Activated CD4-positive, alpha-beta T cell treated with anti-CD3 and anti-CD28 coated beads for 1 hour (primary cell): ENCODE data around the gene THBS3.
A peak's percentile ranks its signal among the peaks of the same experiment; 100 is the strongest.

Experiments used
- DNase-seq: peaks from one replicate; pipeline ENCODE4 v3.0.0-alpha.2; 2020

The THBS3 gene

DNA sequence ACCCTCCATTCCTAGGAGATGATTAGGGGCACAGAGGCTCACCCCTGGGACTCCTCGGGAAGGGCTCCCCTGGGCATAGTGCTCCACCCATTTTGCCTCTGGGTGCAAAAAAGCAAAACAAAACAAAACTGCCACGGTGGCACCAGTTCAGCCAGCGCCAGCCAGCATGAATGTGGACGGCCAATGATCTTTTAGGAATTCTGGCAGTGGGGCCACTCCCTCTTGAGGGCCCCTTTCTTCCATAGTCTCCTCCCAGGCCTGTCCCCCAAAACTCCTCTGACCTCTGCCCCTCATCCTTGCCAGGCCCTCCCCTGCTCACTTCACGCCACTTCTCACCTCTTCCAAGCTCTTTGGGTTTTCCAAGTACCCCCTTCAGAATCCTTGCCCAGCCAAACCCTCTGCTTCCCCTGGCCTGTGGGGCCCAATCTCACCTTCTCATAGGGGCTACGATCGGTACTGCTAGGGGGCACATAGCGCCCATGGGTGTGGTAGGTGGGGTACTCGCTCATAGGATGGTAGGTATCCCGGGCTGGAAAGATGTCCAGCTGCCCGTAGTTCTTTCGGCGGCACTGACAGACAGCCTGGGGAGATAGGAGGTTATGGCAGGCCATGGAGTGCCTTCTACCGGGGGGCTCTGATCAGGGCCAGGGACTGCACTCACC is 20.8 kb downstream of the THBS3 start:
- no peak for DNase-seq

DNA sequence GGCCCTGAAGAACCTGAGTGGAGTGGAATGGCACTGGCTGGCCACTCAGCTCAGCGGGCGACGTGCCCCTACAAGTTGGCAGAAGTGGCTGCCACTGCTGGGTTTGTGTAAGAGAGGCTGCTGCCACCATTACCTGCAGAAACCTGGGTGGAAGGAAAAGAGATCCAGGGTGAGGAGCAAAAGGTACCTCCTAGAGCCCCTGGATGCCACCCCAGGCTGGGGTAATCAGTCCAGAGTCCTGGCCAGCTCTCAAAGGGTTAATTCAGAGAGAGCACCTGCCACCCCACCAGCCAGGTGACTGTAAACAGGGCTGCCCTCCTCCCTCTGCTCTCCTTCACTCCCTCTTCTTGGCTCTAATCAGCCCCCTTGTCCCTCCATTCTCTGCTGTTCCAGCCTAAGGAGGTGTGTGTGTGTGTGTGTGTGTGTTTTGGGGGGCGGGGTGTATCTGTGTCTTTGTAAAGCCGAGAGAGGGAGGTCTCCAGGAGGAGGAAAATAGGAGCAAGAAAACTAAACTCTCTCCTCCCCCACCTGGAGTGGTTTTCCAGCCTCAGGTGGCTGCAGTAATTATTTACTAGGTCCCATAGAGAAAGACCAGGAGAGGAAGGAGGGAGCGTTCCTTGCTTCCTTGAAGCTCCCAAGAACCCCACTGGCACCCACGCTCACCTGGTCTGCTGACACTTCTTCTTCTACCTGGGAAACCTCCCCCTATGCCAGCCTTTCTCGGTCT is 21.5 kb downstream of the THBS3 start:
- no peak for DNase-seq

DNA sequence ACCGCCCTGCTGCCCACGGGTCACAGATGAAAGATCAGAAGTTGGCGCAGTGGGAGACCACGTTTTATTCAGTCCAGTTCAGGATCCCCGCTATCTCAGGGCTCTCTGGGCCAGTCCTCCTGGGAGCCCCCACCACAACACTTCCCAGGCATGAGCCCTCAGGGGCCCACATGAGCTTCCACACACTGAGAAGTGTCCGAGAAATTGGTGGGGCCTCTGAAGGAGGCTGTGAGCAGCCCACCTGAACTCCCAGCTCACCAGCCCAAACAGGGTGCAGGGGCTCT is 22.0 kb downstream of the THBS3 start:
- no peak for DNase-seq

DNA sequence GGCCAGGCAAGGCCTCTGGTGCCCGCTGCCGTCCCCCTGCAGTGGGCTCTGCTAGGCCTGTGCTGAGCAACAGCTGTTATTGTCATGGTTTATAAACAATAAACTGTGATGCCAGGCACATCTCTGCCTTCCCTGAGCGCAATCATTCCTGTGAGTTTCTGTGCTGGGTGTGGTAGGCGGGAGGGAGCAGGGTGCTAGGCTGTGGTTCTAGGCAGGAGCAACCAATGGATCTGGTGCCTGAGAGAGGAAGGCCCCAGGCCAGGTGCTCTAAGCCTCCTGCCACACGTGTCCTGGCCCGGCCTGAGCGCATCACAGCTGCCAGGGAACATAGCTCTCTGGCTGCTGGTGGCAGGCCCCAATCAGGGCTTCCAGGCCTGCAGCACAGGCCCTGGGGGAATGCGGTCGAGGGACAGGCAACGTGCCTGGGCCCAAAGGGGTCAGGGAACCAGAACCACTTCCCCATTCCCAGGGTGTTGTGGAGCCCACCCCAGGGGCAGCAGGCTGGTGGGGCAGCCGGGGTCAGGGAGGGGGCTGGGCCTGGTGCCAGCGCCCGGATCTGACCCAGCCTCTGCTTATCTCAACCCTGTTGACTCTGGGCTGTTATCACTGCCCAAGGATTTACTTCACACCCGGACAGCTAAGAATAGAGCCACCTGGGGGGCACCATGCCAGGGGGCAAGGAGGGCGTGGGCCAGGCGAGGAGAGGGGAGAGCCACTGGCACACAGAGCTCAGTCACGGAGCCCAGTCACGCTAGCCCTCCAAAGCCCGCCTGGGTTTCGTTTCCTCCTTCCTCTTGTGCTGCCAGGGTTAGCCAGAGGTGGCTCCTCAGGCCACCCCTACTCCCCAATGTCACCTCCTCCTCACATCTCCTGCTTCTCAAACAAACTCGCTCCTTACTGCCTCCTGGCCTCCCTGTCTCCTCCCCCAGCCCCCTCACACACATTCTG is 22.6 kb downstream of the THBS3 start:
- no peak for DNase-seq

DNA sequence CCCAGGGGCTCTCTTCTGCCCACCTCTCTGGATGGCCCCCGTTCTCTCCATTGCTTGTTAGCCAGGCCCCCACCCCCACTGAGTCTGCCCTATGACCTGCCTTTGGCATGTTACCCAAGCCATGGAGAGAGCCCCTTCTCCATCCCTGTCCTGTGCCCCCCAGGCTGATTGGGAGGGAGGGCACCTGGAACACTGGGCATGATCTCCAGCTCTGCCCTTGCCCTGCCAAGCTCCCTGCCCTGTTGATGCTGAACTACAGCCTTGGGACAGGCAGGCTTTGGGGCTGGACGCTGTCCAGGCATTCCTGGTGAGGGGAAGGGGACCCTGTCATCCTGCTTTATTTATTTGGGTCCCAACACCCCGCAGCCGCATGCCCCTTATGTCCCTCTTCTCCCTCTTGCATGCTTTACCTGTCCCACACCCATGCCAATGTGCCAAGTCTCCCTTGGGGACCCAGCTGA is 23.3 kb downstream of the THBS3 start:
- DNase-seq: no peak

DNA sequence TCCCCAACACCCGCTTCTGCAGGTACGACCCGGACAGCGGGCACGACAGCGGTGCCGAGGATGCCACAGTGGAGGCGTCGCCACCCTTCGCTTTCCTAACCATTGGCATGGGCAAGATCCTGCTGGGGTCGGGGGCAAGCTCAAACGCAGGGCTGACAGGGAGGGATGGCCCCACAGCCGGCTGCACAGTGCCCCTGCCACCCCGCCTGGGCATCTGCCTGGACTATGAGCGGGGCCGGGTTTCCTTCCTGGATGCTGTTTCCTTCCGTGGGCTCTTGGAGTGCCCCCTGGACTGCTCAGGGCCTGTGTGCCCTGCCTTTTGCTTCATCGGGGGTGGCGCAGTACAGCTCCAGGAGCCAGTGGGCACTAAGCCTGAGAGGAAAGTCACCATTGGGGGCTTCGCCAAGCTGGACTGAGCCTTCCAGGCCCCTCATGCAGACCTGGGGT is 23.9 kb downstream of the THBS3 start:
- no peak for DNase-seq

DNA sequence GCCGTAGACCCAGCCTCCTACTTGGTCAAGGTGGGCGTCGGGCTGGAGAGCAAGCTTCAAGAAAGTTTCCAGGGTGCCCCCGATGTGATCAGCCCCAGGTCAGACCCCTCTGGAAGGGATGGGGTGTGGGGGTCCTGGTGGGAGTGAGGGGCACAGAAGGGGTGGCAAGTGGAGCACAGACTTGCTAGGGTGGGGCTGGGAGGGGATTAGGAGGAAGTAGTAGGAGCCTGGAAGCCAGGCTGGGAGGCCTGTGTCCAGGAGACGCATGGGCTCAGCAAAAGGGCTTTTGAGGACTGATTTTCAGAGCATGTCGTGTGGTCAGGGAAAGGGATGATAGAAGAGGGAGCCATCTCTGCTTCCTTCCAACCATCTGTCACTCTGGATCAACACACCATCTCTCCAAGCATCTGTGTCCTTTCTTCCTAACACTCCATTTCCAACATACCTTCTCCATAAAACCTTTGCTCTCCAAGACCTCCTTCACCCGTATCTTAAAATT is 25.6 kb downstream of the THBS3 start:
- DNase-seq: no peak

DNA sequence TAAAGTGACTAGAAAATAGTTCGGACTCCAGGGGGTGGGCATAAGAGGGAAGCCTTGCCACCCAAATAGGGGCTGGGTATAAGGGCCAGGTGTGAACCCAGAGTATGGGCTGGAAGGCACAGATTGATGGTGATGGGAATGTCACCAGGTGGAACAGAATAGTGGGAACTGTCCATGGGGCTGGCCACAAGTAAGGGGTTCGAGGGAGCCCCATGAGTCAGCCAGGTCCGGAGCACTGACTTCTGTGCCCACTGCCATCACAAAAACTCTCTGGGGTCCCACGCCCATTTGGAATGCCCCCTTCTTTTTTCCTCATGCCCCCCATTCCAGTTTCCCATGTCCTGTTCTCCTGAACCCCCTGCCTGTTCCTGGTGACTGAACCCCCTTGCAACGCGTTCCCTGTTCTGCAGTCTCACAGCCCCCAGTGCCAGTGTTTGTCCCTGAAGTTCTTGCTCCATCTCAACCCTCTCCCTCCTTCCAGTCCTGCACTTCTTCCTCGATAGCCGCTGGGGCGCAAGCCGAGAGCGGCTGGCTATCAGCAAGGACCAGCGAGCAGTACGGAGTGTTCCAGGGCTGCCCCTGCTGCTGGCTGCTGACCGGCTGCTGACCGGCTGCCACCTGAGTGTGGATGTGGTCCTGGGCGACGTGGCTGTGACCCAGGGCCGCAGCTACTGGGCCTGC is 26.2 kb downstream of the THBS3 start:
- DNase-seq: no peak

DNA sequence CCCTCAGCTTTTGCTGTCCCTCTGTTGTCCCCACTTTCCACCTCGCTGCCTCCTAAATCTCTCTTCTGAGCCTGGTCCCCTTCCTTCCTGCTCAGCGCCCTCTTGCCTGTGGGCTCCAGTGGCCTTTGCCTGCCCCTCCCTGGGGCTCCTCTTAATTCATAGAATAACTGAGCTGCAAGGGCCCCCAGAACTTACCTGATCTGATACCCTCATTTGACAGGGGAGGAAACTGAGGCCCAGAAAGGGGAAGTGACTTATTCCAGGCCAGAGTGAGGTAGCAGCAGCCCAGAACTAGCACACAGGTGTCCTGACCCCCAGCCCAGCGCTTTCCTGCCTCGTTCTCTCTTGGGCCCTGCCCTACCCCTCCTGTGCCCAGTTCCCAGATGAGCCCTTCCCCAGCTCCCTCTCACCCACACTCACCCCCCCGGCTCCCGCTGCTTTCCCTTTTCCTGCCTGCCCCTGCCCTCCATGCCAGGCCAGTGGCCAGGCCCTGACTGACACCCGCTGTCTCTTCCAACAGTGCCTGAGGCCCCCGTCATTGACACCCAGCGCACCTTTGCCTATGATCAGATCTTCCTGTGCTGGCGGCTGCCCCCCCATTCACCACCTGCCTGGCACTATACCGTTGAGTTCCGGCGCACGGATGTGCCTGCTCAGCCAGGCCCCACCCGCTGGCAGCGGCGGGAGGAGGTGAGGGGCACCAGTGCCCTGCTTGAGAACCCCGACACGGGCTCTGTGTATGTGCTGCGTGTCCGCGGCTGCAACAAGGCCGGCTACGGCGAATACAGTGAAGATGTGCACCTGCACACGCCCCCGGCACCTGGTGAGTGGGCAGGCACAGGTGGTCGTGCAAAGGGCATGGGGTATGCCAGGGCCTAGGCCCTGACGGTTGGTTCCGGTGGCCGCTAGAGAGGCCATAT is 28.3 kb downstream of the THBS3 start:
- no peak for DNase-seq

DNA sequence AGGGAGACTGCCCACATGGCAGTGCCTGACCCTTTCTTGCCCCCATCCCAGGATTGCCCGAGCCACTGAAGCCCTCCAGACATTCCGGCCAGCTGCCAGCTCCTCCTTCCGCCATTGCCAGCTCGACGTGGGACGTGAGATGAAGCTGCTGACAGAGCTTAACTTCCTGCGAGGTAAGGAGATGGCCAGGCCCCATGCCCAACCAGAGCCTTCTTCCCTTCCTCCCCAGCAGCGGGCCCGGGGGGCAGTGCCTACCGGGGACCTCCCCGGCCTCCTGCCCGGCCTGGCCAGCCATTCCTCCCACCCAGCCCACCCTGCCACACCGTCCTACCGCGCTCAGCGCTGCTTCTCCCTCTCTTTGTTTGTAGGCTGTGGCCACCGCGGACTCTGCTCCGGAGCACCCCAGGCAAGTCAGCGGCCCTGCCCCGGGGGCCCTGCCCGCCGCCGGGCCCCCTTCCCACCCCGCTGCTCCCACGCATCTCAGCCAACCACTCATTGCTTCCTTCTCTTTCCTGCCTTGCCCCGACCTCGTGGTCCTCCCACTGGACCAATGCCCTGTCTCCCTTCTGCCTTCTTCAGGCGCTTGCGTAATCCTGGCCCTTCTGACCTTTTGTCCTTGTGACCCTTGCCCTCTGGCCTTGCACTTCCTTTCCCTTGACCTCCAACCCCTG is 29.1 kb downstream of the THBS3 start:
- DNase-seq: no peak

DNA sequence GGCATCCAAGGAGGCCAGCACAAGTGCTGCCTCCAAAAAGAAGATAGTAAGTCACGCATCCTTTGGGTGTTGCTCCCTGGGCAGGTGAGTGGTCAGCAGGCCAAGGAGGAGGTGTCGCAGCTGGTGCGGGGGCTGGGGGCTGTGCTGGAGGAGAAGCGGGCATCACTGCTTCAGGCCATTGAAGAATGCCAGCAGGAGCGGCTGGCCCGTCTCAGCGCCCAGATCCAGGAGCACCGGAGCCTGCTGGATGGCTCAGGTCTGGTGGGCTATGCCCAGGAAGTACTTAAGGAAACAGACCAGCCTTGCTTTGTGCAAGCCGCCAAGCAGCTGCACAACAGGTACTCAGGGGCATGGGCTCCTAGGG is 29.8 kb downstream of the THBS3 start:
- no peak for DNase-seq

DNA sequence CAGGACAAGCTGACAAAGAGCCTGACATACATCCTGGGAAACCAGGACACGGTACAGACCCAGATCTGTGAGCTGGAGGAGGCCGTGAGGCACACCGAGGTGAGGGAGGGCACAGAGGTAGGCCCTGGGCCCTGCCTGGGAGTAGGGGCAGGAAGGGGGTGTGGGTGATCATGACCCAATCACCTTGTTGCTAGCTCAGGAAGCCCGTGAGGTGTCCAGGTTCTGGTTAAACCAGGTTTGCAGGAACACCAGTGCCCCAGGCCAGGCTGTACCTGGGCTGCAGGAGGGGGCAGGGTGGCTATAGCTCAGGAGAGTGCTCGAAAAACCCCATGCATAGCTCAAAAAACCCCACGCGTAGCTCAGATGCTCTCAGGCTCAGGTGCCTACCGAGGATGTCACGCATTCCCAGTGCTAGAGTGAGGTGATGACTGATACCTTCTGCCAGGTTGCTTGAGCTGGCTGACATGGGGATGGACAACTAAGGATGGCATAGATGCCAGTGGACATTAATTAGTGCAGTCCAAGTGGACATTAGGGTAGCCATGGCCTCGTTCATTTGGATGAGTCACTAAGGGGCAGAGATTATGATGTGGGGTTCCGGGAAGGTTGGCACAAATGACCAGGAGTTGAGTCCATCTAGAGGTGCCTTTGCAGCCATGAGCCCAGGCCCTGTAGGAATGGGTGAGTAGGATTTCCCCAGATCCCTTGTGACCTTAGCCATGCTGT is 30.3 kb downstream of the THBS3 start:
- no peak for DNase-seq

DNA sequence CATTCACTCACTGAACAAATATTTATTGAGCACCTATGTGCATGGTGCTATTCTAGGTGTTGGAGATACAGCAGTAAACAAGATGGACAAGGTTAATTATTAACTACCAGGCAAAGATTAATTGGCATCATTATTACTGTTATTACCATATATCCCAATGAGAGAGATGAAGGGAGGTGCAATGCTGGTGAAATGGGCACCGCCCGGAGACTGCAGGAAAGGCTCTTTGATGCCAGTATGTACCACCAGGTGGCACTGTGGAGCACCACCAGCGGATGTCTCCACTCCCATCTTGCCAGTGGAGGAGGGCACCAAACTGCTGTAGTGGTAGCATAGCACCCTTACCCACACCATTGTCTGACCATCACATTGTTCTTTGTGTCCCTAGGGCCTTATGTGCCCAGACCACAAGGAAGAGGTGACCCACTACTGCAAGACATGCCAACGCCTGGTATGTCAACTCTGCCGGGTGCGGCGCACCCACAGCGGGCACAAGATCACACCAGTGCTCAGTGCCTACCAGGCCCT is 31.1 kb downstream of the THBS3 start:
- DNase-seq: peak; percentile 70

DNA sequence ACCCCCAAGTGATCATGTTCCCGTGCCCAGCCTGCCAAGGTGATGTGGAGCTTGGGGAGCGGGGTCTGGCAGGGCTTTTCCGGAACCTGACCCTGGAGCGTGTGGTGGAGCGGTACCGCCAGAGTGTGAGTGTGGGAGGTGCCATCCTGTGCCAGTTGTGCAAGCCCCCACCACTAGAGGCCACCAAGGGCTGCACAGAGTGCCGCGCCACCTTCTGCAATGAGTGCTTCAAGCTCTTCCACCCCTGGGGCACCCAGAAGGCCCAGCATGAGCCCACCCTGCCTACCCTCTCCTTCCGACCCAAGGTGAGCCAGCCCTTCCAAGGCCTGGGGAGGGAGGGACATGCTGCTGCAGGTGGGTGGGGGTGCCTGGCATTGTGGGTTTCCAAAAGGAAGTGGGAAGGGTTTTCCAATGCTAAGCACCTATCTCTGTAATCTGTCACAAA is 31.7 kb downstream of the THBS3 start:
- no peak for DNase-seq

DNA sequence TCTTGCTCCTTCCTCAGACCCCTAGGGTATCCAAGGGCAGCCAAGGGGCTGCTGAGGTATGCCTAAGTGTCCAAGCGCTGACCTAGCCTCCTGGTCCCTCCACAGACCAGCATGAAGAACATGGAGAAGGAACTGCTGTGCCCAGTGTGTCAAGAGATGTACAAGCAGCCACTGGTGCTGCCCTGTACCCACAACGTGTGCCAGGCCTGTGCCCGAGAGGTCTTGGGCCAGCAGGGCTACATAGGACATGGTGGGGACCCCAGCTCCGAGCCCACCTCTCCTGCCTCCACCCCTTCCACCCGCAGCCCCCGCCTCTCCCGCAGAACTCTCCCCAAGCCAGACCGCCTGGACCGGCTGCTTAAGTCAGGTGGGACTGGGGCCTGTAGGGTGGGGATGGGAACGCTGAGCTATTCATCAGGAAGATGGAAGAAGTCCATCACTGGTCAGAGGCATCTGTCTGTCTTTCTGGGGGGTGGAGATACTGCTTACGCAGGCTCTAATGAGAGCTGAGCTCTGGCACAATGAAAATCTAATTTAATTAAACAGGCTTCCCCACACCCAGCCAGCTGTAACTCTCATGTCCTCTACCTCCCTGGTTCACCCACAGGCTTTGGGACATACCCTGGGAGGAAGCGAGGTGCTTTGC is 32.3 kb downstream of the THBS3 start:
- DNase-seq: no peak

DNA sequence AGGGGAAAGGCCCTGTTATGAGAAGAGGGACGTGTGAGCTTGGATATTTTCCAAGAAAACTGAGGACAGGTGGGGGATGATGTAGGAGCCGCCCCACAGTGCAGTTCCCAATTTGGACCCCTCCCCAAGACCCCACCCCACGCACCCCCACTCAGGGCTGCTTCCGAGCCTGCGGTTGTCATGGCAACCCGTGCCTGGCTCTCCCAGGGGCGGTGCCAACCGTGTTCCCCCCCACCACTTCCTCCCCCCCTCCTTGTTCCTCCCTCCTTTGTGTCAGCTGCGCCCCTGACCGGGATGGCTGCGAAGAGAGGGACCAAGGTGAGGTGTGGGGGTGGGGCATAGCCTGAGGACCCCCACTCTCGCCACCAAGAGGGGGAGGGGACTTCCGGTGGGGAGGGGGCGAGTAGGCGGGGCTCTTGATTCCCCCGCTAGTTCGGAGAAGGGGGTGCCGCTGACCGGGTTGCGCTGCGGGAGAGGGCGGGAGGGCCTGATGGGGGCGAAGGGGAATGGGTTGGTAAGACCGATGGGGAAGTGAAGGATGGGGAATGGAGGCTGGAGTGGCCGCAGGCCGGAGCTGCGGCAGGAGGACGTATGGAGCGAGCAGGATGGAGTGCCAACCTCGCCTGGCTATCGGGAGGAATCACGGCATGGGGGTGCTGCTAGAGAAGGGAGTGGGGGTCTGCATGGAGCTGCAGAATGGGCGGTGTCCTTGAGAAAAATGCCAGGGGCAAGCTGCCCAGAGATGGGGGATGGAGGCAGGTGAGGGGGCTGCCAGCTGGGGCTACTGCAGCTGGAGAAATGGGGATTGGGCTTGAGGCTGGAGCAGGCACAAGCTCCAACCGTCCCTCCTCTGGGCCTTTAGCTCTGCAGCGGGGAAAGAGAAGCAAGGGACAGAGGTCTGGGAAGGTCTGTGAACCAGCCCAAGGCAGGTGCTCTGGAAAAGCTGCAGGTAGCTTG is 33.1 kb downstream of the THBS3 start:
- DNase-seq: no peak

DNA sequence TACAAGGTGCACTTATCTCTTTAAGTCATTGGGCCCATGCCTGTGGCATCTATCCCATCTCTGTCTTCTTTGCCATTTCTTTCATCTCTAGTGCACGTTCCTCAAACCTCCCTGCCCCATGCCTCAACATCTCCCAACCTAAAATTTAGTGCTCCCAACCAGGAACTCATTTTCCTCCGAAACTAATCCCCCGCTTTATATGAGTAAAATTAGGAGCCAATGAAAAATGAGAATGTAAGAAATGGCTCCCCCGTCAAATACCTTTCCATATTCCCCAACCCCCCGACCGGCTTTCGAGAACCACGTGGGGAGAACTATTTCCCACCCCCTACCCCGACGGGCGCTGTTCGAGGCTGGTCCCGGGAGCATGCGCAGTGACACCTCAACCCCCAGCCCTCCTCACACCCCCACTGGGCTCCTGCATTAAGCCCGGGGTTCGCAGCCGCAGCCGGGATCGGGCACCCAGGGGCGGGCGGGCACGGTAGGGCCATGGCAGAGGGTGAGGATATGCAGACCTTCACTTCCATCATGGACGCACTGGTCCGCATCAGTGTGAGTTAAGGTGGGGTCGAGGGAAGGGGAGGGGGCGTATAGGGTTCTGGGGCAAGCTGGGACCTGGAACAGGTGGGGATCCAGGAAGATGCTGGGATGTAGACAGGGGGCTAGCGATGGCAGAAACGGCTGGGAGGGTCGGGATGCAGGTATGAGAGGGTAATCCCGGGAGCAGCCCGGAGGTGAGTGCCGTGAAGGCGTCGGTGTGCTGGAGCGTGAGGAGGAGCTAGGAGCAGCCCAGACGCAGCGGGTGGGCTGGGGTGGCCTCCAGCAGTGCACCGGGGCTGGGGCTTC is 34.0 kb downstream of the THBS3 start, which contains the start of gene TRIM46:
TSS of gene TRIM46 (plus strand) at position 372 of the 846 bp plus-strand sequence. CDS start at position 490, 118 bp downstream.
- DNase-seq: peak; percentile 57
